Heart right ventricle (tissue), 16 donors: Measurements from ENCODE around the gene MTCL1. TPM values are rescaled to one million over a fixed set of nuclear protein-coding genes. Genes with fewer than 3 reads are reported as not detected.

ENCODE experiments used
- ATAC-seq, 8 donors: fragments of 200-7000 bp; cut with Tn5 transposase; one replicate each; pipeline ENCODE4 v1.9.1; 2020; ENCODE audit warnings: mild to moderate bottlenecking in 8 of 8, moderate library complexity in 8 of 8, moderate number of reproducible peaks in 1 of 8
- DNase-seq, 2 donors: peaks; one replicate each; pipeline ENCODE4 v3.0.0-alpha.2; 2020
- H3K27ac ChIP-seq, 10 donors: fragments of 200-600 bp; sonication (generic) in 2 of 10; one replicate each; pipeline versions ENCODE4 v1.5.0 to v1.8.0; 2020 to 2022; ENCODE audit warnings: mild to moderate bottlenecking in 3 of 10
- H3K27me3 ChIP-seq, 7 donors: fragments of 200-600 bp; one replicate each; pipeline ENCODE4 v1.8.0; 2021 to 2022; ENCODE audit warnings: mild to moderate bottlenecking in 2 of 7
- H3K36me3 ChIP-seq, 9 donors: fragments of 200-600 bp; sonication (generic) in 1 of 9; one replicate each; pipeline versions ENCODE4 v1.5.0 to v1.8.0; 2020 to 2022; ENCODE audit warnings: mild to moderate bottlenecking in 2 of 9
- H3K4me1 ChIP-seq, 9 donors: fragments of 200-600 bp; sonication (generic) in 1 of 9; one replicate each; pipeline versions ENCODE4 v1.5.0 to v1.8.0; 2020 to 2022; ENCODE audit warnings: mild to moderate bottlenecking in 4 of 9
- H3K4me3 ChIP-seq, 10 donors: fragments of 200-600 bp; sonication (generic) in 2 of 10; one replicate each; pipeline versions ENCODE4 v1.5.0 to v1.8.0; 2020 to 2022; ENCODE audit warnings: mild to moderate bottlenecking in 7 of 10, moderate library complexity in 2 of 10
- H3K9me3 ChIP-seq, 11 donors: fragments of 200-600 bp in 10 of 11; sonication (generic) in 2 of 11; one replicate each; pipeline versions ENCODE4 v1.5.0 to v1.8.0; 2013 to 2022; ENCODE audit warnings: mild to moderate bottlenecking in 2 of 11, control low read depth in 1 of 11, moderate library complexity in 1 of 11
- CTCF ChIP-seq, 9 donors: fragments of 200-600 bp; sonication (generic) in 2 of 9; IDR thresholded peaks; one replicate each; pipeline versions ENCODE4 v1.5.0 to v1.8.0; 2021 to 2022; ENCODE audit warnings: antibody characterized with exemption in 9 of 9, mild to moderate bottlenecking in 5 of 9, moderate library complexity in 1 of 9
- WGBS, 2 donors: extraction: QIAGEN DNeasy Blood & Tissue Kit; methylation state at CpG; one replicate each; pipeline ENCODE4 v1.1.7; 2013; ENCODE audit warnings: inconsistent platforms in 1 of 2; 5-methylcytosine and 5-hydroxymethylcytosine counted together
- intact Hi-C, 10 donors: fragments of 100-400 bp; cut with DNase I; formaldehyde crosslinking; loops; one replicate each; pipeline versions ENCODE4 v1.11.1 to v1.14.2; 2022
- polyA plus RNA-seq, 2 donors: library from polyadenylated mRNA; stranded (reverse); fragments of 200-250 nt; gene quantifications; one replicate each; pipeline ENCODE4 v1.2.3, GENCODE V29; 2013
- total RNA-seq, 10 donors: library from RNA; stranded (reverse); fragmentation: NEBNext Ultra II Directional in 3 of 10; extraction: Animal tissue kit (Norgen Biotek cat#: 25700) in 3 of 10; gene quantifications; one replicate each; pipeline versions ENCODE4 v1.2.1 to v1.2.4, GENCODE V29; 2021 to 2023
- donor health status: Arrhythmogenic right ventricular cardiomyopathy.
- donor health status: ischemic (EF 13 %, LVEDD 7.1; RV severe dilation, severe dysfunction).
- donor health status: healthy with polysubstance abuse.
- donor health status: DM: no; HTN: yes; CAD: no.
- donor health status: DM: no; HTN: no; CAD: no.
- donor health status: ischemic (EF 25% LVEDD 6.9; RV normal size, moderate dysfunction).
- donor health status: ischemic (EF 25% LVEDD 5.7; RV mildly dilated, moderate dysfunction).
- donor health status: healthy.
- donor health status: DM: yes; HTN: yes; CAD: no.
- donor health status: Ischemic cardiomyopathy.
- donor health status: ischemic (EF 35%, LVEDD 5.7; RV mildly dilated, moderate dysfunction).
- donor health status: nonischemic (EF 11% LVEDD 7.7; RV severe dilation, severe dysfunction).
- donor health status: DM: yes; HTN: yes; CAD: no.
- donor health status: PGD.
- donor health status: ischemic (EF 29% LVEDD 5.4; RV normal size, mild dysfunction).
- donor health status: nonischemic (EF 23%, LVEDD 6.1; RV moderate dilation, normal function).

MTCL1 gene
- total and polyA plus RNA-seq, 12 donors, result 1.9 to 17.2 (median 8.8) TPM

GRCh38 chr18:8791171-8791651 lies 85.9 kb downstream of the MTCL1 start:
- DNase-seq, result no peak
- 60 to 72% methylated on average over 4 of the region's 4 CpGs for WGBS, 2 donors
- no peak for TF ChIP-seq CTCF (IDR thresholded peaks at IDR 0.05)
- Histone ChIP-seq H3K27me3 (no peaks in the 10 kb centered on the region), H3K36me3 (peaks cover 0 to 5% (median 0%) of the 10 kb centered on the region in 9 donors), H3K4me1 (no peaks in the 10 kb centered on the region), H3K4me3 (no peak overlapping the region), H3K9me3 (no peaks in the 10 kb centered on the region), H3K27ac (no peak overlapping the region)
- intact Hi-C loops, result loop anchor here in 1 of 10 donors (10.0 kb wide), 1 partner anchor 154 kb away; no protein-coding TSS in a partner anchor
- peak in 1 of 8 donors; percentile 15 for ATAC-seq

DNA sequence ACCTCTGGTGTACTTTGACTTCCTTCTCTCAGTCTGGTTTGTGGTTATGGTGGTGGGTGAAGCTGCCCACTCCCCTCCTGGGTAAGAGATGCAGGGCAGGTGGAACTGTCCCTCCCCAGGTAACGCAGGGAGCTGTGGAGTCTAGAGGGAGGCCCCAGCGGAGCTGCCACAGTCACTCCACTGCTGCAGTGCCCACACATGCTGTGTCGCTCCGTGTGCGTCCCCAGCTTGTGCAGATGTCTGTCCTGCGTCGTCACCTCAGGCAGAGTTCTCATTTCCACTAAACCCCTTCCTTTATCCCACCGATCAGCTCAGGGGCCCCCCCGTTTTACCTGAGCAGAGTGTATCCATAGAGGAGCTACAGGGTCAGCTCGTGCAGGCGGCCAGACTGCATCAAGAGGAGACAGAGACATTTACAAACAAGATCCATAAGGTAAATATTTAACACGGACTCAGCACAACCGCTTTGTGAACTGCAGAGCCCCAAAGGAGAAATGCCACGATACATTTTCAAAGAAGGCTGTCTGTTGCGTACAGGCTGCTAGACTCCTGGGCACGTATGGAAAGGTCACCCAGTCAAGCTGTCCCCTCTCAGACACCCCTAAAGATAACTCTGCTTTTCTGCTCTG lies 87.4 kb downstream of the MTCL1 start:
- no peak for TF ChIP-seq CTCF (IDR thresholded peaks at IDR 0.05)
- peaks cover 0 to 12% (median 0%) of the 10 kb centered on the region in 9 donors for H3K36me3 ChIP-seq
- H3K9me3 ChIP-seq, result no peaks in the 10 kb centered on the region
- whole genome bisulfite sequencing, 2 donors, result 91 to 94% methylated on average over 16 of the region's 16 CpGs
- H3K4me3 ChIP-seq, result no peak overlapping the region
- no peak for ATAC-seq
- no peaks in the 10 kb centered on the region for H3K4me1 ChIP-seq
- DNase-seq, result no peak
- intact Hi-C loops, result loop anchor here in 1 of 10 donors (10.0 kb wide), 1 partner anchor 152 kb away; no protein-coding TSS in a partner anchor
- H3K27me3 ChIP-seq, result no peaks in the 10 kb centered on the region
- no peak overlapping the region for H3K27ac ChIP-seq

DNA sequence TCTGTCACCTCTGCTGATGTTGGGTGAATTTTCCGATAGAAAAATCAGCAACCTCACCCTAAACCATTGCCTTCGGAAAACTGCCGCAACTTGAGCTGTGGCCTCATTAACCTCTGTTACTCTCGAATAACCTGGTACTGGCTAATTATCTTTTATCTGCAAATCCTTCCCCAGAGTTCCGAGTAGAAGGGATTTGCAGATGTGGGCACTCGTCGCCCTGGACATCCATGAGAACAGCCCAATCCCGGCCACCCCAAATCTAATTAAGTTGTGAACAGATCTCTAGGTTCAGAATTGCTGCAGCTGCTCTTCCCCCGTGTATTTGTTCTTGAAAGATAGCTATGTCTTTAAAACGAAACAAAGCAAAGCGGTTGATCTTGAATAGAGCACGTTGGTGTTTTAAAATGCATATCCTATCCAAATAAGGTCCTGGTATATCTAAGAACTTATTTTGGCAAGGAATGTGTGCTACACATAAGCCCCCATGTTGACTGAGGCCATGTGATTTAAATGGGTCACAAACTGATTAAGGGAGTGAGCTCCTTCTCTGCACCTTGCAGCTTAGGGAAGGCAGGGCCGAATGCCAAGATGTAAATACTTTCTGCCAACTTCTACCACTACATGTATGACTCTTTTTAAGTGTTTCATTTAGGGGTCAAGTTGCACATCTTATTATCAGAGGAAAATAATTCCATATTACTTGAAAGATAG lies 88.2 kb downstream of the MTCL1 start:
- Histone ChIP-seq H3K27ac (no peak overlapping the region), H3K4me1 (no peaks in the 10 kb centered on the region), H3K4me3 (no peak overlapping the region), H3K27me3 (no peaks in the 10 kb centered on the region), H3K9me3 (no peaks in the 10 kb centered on the region), H3K36me3 (peaks cover 0 to 12% (median 0%) of the 10 kb centered on the region in 9 donors)
- no peak for TF ChIP-seq CTCF (IDR thresholded peaks at IDR 0.05)
- intact Hi-C loops, result loop anchor here in 1 of 10 donors (10.0 kb wide), 1 partner anchor 151 kb away; no protein-coding TSS in a partner anchor
- ATAC-seq (no peak), DNase-seq (no peak)
- WGBS, 2 donors, result 85 to 88% methylated on average over 13 of the region's 13 CpGs

DNA sequence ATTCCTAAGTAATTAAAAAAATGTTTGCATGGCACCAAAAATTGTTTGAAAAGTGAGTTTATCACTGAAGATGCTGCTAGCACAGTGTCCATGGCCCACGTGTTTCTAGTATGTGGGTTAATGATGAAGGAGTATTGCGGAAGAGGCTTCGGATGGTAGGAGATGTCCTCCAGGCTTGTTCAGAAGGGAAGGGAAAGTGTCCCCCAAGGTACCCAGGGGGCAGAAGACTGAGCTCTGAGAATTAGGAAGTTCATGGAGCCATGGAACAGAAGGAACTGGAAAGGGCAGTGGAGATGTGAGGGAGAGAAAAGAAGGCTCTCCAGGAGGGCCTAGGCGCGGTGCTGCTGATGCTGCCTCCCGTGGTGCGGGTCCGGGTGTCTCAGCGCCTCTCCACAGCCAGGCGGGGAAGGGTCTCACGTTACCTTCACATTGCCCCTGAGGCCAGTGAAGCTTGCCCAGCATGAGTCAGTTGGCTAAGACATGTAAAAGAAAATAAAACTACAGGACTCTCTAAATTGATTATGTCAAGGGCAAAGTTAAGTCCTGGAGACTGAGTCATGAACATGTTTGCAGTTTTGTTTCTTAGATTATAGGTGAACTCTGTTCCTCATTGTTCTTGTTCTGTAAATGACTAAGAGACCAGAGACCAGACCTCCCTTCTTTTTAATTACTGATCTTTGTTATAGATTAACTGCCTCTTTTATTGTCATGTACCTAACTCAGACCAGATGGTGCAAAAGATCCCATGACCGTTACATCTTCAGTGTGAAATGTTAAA lies 89.0 kb downstream of the MTCL1 start:
- ATAC-seq, result no peak
- H3K27ac ChIP-seq, result no peak overlapping the region
- no peak for DNase-seq
- H3K4me1 ChIP-seq, result peaks cover 0 to 6% (median 0%) of the 10 kb centered on the region in 9 donors
- 85 to 87% methylated on average over 12 of the region's 12 CpGs for WGBS, 2 donors
- no peak for TF ChIP-seq CTCF (IDR thresholded peaks at IDR 0.05)
- no peaks in the 10 kb centered on the region for H3K27me3 ChIP-seq
- no peak overlapping the region for H3K4me3 ChIP-seq
- intact Hi-C loops, result loop anchor here in 1 of 10 donors (10.0 kb wide), 1 partner anchor 150 kb away; no protein-coding TSS in a partner anchor
- no peaks in the 10 kb centered on the region for H3K9me3 ChIP-seq
- peaks cover 0 to 12% (median 0%) of the 10 kb centered on the region in 9 donors for H3K36me3 ChIP-seq
